ENCODE data around the gene MICU1. TPM values are rescaled to one million over a fixed set of nuclear protein-coding genes. Genes with fewer than 3 reads are reported as not detected.
"Not testable (repeated sequence)": the region's sequence is repeated elsewhere in the genome, so short reads cannot be mapped to it uniquely, and the experiment has no call there.

The MICU1 gene
- total RNA-seq, 1 donor from 2014 or later, result 65.2 TPM

DNA sequence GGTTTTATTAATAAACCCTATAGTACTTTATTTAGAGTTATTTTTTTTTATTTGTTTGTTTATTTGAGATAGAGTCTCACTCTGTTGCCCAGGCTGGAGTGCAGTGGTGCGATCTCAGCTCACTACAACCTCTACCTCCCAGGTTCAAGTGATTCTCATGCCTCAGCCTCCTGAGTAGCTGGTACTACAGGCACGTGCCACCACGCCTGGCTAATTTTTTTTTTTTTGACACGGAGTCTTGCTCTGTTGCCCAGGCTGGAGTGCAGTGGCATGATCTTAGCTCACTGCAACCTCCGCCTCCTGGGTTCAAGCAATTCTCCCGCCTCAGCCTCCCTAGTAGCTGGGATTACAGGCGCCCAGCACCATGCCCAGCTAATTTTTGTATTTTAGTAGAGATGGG lies 279.8 kb downstream of the MICU1 start:
- not testable (repeated sequence) for DNase-seq (ENCODE audit: low read depth)

DNA sequence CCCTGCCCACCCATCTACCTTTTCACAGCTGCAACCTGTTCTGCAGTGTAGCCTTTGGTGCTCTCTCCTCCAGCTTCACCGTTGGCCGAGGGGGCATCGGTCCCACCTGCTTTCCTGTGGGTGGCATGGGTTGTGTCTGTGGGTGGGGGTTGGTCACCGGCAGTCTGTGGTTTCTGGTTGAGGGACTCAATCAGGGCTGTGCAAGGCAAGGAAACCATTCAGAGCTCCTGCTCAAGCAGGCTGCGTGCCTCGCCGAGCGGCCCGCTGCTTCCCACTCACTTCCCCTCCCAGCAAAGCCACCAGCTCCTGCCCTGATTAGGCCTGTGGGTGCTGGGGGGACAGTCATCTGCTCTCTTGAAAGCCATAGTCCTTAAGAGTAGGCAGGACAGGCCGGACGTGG lies 280.9 kb downstream of the MICU1 start:
- DNase-seq (ENCODE audit: low read depth), result no peak

DNA sequence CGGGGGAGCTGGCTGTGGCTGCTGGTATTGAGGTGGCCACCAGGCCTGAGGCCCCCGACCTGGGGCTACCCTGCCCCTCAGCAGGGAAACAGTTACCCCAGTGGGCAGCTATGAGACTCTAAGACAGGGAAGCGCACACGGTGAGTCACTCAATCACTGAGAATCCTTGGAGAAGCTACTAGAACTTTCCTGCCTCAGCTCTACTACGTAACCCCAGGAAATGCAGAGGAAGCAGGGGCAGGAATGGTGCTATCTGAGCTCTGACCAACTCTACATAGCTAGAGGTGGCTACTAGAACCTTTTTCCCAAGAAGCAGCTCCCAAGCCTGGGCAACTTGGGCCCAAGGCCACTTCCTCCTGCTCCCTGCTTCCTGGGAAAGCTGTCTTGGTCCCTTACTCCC lies 283.0 kb downstream of the MICU1 start:
- DNase-seq (ENCODE audit: low read depth), result no peak

DNA sequence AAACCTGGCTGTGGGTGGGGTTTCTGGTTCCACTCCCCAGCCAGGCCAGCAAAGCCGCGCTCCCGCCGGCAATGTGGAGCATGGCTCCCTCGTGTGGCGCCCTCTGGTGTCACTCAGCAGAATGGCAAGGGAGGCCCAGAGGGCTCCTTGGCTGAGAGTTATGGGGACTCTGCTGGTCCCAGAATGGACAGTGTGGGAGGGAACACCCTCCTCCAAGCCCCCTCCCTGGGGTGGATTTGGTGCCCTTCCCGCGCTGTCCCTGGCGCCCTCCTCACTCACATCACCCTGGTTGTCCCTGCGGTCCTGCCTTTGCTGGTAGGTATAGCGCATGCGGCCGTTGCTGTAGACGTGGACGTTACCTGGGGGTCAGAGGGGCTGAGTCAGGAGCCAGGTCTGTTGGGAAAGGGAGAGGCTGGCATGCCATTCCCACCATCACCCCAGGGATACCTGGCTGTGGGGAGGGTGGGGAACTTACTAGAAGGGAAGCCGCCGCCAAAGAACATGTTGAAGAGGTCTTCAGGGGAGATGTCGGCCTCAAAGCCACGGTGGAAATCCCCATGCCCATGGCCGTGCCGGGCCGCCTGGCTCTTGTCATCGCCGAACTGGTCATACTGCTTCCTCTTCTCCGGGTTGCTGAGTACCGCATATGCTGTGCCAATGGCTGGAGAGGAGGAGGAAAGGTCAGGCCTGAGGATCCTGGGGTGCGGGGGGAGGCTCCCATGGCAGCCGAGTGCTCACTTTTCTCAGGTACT lies 285.2 kb downstream of the MICU1 start:
- no peak for DNase-seq (ENCODE audit: low read depth)

DNA sequence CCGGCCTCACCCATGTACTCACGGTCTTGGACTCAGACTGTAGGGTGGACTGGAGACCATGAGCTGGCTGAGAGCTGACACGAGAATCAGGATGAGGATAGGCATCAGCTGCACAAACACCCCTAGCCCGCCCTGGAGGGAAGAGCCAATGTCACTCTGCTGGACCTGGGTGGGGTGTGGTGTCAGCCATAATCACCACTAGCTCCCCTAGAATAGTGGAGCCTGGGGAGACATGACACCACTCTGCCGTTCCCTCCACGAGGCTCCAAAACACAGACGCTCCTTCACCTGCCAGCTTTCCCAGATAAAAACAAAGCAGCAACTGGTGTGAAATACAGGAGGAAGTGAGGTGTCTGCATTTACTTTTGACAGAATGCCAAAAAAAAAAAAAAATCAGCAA lies 287.7 kb downstream of the MICU1 start:
- DNase-seq (ENCODE audit: low read depth), result no peak

DNA sequence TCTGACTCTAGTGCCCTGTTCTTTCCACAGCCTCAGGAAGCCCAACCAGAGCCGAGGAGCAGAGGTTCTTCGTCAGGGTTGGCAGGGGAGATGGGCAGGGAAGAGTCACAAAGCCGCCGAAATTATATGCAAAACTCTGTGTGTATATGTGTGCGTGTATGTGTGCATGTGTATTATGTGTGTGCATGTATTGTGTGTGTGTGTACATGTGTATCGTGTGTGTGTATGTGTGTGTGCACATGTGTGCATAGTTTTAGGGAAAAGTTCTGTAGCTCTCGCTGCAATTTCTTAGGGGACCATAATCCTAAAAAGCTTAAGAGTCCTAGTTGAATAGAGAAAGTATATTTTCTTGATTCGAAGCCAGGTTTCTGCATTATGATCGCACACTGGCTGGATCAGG lies 288.2 kb downstream of the MICU1 start:
- no peak for DNase-seq (ENCODE audit: low read depth)

DNA sequence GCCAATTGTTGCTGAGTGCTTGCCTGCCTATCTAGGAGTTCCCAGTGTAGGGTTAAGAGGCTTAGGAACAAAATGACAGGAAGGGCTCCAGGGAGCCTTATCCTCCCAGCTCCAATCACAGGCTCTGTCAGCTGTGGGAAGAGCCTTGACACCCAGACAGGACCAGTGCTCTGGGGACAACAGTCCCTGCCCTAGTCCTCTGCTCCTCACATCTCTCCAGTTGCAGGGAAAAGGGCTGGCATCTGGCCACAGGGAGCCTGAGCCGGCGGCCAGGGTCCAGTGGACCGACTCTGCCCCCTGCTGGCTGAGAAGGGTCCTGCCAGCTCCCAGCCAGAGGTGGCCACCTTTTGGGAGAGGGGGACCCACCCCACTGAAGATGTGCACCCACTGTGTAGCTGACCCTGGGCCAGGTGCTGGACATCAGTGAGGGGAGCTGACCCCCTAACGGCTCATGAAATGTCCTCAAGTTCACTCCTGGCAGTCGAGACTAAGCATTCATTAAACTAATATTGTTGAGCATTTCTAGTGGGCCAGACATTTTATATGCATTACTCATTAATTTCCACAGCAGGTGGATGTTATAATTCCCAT lies 288.7 kb downstream of the MICU1 start:
- peak; percentile 53 for DNase-seq (ENCODE audit: low read depth)

DNA sequence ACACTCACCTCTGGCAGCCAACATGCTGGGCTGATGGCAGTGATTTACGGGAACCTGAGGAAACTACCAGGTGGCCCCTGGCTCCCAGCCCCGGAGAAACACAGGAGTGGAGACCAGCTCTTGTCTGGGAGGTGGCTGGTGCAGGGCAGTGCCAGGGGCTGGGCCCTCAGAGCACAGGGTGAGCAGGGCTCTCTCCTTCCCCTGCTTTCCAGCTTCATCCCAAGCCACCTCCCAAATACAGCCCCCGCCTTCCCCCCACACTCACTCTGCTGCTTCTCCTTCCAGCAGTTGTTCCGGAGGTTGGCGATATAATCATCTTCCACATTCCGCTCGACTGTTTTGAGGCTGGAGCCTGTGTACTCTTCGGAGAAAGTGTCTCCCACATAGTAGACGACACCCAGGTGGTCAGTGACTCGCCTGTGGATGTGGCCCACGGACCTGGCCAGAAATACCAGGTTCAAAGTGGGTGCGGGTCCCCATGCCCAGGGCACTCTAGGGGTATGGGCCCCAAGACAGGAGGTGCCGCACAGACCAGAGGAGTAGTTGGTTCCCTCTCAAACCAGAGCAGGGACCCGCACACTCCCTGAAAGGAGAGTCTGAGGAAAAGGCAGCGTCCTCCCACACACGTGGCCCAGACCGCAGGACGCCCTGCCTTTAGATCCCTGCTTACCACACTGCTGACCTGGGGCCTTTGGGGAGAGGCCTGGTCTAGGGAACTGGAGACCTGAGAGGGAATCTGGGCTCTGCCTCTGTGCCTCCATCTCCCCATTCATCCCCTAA lies 289.4 kb downstream of the MICU1 start:
- no peak for DNase-seq (ENCODE audit: low read depth)

DNA sequence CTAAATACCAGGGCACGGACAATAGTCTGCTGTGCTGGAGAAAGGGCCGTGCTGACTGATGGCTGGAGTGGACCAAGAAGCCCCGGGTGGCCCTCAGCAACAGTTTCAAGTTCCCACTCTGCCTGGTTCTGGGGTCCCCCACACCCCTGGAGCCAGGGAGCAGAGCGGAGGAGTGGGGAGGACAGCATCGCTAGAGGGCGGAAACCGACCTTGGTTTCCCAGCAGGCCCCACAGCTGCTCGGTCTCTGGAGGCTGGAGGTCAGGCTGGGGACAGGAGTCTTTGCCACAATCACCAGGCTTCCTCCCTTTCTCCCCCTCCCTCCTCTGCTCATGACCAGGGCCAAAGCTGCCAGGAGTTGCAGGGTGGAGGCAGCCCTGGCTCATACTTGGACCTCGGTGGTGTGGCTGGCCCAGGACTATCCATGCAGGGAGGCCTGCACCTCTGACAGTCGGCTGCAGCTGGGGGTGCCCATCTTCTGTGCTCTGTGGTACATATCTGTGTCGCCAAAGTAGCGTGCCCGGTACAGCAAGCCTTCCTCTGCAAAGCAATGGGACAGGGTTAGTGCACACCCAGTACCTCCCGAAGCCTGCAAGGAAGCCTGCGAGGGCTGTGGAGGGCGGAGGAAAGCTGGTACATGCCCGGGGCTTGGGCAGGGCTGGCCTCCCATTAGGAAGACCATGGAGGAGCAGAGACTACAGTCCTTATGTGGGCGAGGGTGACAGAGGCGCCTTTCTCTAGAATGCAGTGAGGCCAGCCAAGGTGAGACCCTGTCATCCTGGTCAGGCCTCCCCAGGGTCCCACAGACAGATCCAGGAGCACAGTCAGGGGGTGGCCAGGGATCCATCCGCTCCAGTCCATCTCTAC lies 290.3 kb downstream of the MICU1 start:
- DNase-seq (ENCODE audit: low read depth), result peak; percentile 69

DNA sequence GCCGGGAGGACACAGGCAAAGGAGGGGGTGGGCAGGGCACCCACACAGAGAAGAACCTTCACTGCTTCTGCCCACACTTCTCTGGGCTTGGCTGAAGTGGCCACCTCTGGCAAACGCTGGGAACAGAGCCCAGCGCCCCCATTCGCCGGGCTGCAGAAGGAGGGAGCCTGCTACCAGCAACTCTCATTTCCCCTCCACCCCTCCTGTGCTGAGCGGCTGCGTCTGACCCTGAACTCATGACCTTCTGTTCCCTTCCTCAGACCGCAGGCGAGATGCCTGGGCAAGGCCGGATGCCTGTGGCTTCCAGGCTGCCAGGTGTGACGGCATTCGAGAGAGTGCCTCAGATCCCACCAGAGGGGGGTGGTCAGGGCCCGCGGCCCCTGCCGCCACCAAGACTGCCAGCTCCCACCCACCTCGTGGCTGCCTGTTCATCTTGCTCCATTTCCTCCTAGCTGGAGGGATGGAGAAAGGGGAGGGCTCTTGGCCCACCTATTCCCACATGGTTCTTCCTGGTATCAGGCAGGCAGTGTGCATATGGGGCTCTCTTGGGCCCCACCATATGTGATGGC lies 291.0 kb downstream of the MICU1 start:
- peak; percentile 97 for DNase-seq (ENCODE audit: low read depth)

DNA sequence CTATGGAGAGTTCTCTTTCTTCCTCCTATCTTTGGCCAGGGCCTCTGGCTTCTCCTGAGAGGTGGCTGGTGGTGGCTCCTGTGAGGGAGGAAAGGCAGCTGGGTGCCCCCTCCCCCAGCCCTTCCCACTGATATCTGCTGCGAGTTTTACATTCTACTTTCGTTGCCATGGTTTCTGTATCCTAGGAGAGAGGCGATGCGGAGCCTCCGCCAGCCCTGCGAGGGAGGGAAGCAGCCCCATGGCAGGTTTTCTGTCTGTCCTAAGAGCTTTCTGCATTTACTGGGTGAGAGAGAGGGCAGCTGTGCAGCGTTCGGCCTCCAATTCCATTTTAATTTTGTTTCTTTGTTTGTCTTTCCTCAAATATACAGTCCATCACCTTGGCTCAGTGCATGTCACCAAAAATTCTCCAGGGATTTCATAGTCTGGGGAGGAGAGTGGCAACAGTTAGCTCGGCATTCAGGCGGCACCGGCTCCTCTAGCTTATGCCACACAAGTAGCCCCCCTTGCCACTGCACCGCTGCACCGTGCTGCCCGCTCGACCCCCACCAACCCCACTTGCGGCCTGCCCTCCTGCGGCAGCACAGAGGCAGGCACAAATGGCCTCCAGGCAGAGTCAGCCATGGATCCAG lies 291.6 kb downstream of the MICU1 start:
- DNase-seq (ENCODE audit: low read depth), result peak; percentile 65

DNA sequence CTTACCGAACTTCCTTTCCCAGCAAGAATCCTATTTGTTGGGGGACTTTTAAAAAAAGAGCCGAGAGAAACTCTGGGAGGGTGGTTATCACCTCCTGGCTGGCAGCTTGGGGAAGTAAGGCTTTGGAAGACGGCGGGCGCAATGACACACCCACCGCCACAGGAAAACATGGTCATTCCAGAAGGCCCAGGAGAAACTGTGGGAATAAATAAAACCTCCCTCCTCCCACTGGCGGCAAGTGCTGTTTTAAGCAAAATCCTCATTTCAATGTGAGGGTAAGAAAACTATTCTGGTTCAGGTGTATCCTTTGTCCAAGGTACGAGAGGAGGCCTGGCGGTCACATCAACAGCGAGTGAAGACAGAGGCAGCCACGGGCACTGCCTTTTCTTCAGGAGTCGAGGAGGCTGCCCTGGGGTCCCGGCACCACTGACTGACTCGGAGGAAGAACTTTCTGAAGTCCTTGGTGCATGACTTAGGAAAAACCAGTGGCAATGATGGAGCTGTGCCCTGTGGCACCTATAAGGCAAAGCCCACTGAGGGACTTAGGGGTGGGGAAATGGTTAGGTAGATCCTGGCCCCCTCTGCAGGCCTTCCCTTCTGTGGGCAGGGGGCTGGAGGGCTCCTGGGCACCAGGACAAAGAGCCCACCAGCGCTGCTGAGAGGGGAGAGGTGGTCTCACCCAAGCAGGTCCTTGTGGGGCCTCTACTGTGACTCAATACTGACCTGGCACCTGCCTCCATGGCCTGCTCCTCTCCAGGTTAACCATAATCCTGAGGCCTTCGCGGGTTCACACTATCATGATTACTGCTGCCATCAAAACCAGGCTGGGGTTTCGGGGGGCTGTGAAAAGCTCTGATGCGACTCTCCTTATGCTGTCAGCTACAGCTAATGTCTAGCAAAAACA lies 292.5 kb downstream of the MICU1 start:
- no peak for DNase-seq (ENCODE audit: low read depth)

DNA sequence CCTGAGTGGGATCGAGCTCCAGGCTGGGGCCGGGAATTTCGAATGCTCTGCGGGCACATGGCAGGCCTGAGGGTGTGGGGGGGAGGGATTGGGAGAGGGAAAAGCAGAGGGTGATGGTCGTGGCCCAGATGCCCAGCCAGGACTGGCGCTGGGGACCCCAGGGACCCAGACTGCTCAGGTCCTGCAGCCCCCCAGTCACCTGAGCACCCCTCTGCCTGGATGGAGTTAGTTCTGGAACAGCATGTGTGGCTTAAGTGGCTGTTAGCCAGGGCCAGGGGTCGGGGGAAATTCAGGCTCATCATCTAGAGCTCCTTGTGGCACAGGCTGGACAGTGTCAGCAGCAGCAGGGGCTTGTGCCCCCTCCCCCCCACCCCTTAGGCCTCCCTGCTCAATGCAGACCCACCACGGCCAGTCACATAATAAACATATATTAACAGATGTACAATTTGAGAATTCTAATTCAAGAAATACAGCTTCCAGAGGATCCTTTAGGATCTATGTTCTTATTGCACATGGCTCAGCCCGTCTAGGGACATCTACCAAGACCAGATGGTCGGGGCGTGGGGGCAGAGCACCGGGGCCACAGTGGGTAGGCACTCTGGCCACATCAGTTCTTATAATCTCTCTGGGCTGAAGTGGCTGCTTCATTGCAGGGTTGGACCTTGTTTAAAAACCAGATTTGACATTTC lies 293.3 kb downstream of the MICU1 start:
- no peak for DNase-seq (ENCODE audit: low read depth)

DNA sequence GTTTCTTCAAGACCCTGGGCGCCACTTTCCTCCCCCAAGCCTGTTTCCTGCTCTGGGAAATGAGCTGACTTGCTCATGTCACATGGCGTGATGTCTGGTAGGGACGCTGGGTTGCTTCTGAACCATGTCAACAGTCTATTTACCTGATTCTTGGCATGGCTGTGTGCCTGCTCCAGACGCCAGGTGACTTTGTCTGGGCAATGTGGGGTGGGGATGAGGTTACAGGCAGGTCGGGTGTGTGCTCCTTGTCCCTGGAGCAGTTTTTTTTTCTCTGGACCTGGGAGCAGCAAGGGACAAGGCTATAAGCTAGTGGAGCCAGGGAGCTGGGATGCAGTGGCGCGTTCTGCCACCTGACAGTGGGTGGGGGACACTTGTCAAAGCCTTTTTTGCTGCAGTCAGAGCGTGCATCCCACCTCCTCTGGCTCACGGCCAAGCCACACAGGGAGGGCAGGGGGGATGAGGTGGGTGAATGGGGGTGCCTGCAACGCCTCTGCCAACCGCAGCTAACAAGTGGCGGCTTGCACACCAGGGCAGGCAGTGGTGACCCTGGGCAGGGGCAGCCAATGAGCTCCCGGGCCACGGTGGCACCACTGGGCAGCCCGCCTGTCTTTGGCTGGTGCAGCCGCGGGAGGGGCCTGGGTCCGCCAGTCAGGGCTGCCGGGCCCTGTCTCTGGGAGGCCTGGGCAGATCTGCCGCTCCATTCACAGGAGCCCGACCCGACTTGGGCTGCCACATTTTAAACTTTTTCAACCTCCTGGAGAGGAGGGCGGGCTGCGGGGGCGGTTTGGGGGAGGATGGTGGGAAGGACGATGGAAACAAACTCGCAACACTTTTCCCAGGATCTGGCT lies 294.1 kb downstream of the MICU1 start:
- DNase-seq (ENCODE audit: low read depth), result peak; percentile 92

DNA sequence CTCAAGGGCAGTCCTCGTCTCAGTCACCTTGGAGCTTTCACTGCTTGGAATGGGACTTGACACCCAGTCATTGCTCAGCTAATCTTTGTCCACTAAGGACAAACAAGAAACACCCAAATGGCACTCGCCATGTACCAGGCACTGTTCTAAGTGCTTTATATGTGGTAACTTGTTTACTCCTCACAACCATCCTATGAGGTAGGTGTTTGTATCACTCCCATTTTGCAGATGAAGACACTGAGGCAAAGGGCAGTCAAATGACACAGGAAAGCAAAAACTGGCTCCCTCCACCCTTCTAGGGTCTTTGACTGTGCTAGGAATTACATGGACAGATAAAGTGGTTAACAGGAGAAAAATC lies 295.8 kb downstream of the MICU1 start:
- DNase-seq (ENCODE audit: low read depth), result no peak

DNA sequence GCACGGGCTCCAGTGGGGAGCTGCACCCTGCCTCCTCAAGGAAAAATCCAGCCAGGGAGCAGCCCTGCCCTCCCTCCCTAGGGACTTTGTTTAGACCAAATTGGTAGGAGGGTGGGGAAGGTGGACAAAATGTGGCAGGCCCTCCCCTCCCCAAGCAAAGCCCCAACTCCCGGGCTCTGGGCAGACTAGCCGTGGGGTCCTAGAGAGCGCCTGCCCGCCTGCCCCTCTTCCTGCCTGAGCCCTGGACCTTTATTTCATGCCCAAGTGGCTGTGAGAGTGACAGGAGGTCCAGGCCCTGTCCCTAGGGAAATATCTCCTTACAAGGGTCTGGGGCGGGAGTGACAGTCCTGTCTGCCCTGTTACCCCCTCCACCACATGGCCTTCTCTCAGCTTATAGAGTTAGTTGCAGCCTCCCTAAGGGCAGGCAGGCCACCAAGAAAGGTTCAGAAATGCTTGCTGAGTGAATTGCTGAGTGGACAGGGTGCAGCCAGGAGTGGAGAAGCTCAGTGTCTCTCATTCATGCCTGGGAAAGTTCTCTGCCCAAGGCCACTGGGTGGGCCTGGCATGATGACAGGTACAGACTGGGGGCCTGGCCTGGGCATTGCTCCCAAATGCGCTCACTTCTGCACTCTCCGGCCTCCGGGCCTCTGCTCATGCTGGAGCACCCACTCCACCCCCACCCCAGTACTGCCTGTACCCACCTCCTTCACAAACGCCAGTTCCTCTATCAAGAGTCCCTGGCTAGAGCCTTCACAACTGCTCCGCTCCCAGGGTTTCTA lies 296.4 kb downstream of the MICU1 start:
- DNase-seq (ENCODE audit: low read depth), result no peak

DNA sequence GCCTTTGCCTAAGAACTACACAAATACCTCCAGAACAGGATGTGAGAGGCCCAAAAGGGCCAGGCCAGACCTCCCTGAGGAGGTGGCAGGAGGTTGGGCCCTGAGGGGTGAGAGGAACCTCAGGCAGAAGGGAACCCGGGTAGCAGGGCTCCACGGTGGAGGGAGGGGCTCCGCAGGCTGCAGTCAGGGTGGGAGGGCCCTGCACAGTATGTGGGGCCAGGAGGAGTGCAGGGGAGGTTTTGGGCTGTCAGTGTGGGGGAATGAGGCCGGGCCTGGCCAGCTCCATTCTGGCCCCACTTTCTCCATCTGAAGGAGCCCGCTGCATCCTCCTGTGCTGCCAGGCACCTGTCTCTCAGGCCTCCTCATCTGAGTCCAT lies 297.1 kb downstream of the MICU1 start:
- no peak for DNase-seq (ENCODE audit: low read depth)

Measured in renal cortical epithelial cell (primary cell).